ENCODE results near the gene BCL2L14.
"Not testable (repeated sequence)": the region's sequence is repeated elsewhere in the genome, so short reads cannot be mapped to it uniquely, and the experiment has no call there.

BCL2L14 gene

GRCh38 chr12:12110923-12111555 lies 40.3 kb downstream of the BCL2L14 start:
- DNase-seq: not testable (repeated sequence)

GRCh38 chr12:12115514-12115913 lies 44.8 kb downstream of the BCL2L14 start:
- no peak for DNase-seq

GRCh38 chr12:12116677-12117076 lies 45.9 kb downstream of the BCL2L14 start:
- no peak for DNase-seq

DNA sequence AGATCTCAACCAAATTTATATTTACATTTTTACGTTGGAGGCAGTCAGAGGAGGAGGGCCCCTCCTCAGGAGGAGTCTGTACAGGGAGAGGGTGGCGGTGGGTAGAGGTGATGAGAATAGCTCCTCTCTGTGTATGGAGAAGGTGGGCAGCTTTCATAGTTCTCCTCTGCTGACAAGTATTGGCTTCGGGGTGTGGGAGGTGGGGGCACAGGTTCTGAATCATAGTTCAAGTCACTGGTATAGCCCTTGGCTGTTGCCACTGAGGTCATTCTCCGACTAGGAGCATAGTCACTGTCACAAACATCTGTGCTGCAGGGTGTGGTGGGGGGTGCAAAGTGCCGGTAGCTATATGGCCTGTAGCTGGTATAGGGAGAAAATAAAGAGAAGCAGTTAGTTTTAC lies 50.3 kb downstream of the BCL2L14 start:
- DNase-seq: no peak

- DNase-seq: no peak
These were observed 52.4 kb downstream of the BCL2L14 start for GRCh38 chr12:12123036-12123604.

DNA sequence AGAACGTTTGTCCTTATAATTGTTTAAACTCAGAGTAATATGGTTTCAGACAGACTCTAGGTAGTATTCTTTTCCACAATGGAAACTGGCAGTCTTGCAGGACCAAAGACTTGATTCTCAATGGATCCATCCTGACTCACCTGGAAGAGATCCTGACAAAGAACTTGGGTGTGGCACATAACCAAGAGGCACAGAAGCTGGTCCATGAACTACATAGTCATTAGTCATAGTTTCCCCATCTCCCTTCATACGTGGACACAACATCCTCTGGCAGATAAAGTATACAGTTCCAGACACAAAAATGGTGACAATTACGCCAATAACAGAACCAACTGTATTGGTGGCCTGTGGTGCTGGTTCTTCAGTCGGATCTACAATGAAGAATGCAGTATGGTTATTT lies 55.8 kb downstream of the BCL2L14 start:
- DNase-seq: no peak

DNA sequence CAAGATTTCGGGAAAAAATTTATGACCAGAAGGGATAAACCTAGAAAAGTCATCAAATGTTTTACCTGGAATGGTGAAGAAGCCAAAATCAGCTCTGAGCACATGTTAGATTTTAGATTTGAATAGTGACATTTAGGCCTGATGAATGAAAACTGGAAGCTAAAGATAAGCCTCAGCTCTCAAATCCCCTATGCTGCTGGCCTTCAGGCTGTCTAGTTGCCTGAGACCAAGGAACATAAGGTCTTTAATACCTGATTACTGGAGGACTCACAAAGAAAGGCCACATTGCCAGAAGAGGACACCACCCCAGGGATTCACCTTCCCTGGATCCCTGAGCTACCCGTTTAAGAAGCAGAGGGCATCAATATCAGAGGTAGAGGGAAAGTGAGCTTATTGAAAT lies 56.6 kb downstream of the BCL2L14 start:
- DNase-seq: no peak

DNA sequence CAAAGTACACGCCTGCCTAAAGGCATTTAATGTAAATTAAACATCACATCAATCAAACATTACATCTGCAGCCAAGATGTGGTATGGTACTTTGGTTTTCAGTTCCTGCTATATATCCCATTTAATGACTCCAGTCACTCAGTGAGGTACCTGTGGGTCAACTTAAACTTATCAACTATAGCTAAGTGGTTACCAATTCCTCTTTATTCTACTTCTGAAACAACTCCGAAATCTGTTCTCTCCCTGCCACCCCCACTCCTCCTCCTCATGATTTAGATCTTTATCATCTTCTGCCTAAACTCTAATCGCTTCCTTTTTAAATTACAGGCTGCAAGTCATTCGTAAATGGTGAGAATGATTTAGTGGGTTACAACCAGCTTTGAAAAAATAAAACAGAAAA lies 57.9 kb downstream of the BCL2L14 start:
- DNase-seq: no peak

DNA sequence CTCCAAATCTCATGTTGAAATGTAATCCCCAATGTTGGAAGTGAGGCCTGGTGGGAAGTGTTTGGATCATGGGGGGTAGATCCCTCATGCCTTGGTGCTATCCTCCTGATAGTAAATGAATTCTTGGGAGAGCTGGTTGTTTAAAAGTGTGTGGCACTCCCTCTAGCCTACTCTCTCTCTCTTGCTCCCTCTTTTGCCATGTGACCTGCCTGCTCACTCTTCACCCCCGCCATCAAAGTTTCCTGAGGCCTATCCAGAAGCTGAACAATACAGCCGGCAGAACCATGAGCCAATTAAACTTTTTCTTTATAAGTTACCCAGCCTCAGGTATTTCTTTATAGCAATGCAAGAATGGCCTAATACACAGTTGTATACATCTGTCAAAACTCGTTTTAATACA lies 62.5 kb downstream of the BCL2L14 start:
- DNase-seq: no peak

DNA sequence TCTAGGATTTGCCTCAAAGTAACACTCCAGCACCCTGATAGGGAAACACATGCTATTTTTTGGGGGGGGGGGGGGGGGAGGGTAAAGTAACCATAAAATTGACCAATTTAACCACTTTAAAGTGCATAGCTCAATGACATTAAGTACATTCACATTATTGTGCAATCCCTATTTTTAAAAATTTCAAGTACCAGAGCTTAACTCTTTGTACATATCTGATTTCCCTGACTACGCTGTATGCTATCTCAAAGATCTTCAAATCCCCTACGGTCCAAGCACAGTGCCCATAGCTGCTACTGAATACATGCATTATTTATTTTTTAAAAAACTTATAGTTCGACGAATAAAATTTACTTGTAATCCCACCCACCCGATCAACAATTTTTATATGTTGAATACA lies 63.0 kb downstream of the BCL2L14 start:
- no peak for DNase-seq

GRCh38 chr12:12138203-12139154 lies 67.7 kb downstream of the BCL2L14 start:
- no peak for DNase-seq

GRCh38 chr12:12141000-12141399 lies 70.3 kb downstream of the BCL2L14 start:
- DNase-seq: no peak

GRCh38 chr12:12144531-12144930 lies 73.8 kb downstream of the BCL2L14 start:
- DNase-seq: not testable (repeated sequence)

DNA sequence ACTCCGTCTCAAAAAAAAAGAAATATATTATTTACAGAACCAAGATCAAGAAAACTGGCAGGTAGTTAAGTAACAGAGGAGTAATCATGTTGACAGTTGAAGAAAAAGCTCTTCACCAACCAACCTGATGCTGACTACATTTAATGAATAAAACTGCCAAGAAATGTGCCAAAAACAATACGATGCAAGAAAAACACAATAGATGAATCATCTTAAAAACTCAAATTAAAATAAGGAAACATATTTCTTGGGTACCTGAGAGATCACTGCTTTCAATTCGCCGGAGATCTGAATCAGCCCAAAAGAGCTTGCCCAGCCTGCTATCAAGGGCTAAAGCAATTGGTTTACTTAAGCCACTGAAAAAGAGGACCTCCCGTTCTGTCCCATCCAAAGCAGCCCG lies 76.4 kb downstream of the BCL2L14 start:
- no peak for DNase-seq

All from NK-92 treated with Interleukin-12 subunit alpha and Interleukin-12 subunit beta, amount 100 ng/mL, for 24 hours (cell line).